GM12874 (cell line): ENCODE measurements around the gene HCFC2.

ENCODE experiments used
- TF ChIP-seq, protein P1 (sequence below): IDR thresholded peaks from 2 replicates; pipeline ENCODE4 v1.5.1; 2011; ENCODE audit warnings: low read depth, mild to moderate bottlenecking, control low read depth, low read length, moderate library complexity; ENCODE audit not compliant: insufficient read depth

HCFC2 gene

DNA sequence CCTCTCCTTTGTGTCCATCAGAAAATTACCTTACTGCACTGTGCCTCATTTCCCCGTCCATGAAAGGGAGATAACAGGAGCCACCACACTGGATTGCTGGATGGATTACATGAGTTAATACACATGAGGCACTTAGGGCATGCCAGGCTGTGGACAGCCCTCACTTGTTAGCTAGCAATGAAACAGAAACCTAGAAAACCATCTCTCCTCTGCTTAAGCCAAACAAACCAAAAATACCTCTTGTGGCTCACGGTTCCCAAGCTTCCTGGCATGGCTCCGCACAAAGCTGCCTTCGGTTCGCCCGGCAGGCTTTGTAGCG lies 660 bp upstream of the HCFC2 start:
- TF ChIP-seq, protein P1, sequence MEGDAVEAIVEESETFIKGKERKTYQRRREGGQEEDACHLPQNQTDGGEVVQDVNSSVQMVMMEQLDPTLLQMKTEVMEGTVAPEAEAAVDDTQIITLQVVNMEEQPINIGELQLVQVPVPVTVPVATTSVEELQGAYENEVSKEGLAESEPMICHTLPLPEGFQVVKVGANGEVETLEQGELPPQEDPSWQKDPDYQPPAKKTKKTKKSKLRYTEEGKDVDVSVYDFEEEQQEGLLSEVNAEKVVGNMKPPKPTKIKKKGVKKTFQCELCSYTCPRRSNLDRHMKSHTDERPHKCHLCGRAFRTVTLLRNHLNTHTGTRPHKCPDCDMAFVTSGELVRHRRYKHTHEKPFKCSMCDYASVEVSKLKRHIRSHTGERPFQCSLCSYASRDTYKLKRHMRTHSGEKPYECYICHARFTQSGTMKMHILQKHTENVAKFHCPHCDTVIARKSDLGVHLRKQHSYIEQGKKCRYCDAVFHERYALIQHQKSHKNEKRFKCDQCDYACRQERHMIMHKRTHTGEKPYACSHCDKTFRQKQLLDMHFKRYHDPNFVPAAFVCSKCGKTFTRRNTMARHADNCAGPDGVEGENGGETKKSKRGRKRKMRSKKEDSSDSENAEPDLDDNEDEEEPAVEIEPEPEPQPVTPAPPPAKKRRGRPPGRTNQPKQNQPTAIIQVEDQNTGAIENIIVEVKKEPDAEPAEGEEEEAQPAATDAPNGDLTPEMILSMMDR, result no peak

DNA sequence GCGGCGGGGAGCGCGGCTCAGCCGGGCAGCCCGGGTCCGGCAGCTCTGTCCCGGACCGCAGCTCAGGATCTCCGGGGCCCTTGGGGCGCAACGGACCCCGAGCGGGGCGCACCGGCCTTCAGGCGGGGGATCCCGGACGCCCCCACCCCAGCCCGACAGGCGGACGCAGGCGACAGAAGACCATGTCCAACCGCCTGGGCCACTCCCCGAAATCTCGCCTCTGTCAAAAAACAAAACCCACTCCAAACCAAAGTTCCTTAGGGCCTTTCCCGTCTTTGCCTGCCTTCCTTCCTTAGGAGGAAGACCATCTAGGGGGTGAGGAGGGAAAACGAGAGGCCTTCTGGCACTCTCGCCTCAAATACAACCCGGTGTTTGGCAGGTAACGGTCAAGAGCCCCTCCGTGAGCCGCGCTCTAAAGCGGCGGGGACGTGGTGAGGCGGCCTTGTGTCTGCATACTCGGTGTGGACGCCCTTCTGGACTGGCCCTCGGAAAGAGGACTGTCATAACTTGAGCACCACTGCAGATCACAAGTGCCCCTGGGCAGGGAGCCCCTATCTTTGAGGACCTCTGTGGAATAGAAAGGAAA lies 604 bp downstream of the HCFC2 start:
- TF ChIP-seq, protein P1, result no peak

DNA sequence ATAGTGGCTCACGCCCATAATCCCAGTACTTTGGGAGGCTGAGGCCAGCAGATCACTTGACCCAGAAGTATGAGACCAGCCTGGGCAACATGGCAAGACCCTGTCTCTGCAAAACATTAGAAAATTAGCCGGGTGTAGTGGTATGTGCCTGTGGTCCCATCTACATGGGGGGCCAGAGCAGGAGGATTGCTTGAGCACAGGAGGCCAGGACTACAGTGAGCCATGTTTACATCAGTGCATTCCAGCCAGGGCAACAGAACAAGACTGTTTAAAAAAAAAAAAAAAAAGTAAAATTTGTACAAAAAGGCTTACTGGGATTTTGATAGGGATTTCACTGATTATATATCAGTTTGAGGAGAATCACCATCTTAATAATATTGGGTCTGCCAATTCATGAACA lies 7.8 kb downstream of the HCFC2 start:
- TF ChIP-seq, protein P1, result no peak

DNA sequence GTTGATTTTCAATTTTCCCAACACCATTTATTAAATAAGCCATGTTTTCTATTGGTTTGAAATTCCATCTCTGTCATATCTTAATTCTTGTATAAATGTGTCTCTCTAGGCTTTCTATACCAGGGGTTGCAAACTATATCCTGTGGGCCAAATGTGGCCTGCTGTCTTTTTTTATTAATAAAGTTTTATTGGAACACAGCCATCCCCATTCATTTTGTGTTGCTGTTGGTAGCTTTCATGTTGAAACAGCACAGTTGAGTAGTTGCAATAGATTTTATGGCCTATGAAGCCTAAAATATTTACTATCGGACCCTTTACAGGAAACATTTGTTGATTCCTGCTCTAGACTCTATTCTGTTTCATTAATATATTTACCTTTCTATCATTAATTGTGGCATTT lies 9.4 kb downstream of the HCFC2 start:
- TF ChIP-seq, protein P1, result no peak

DNA sequence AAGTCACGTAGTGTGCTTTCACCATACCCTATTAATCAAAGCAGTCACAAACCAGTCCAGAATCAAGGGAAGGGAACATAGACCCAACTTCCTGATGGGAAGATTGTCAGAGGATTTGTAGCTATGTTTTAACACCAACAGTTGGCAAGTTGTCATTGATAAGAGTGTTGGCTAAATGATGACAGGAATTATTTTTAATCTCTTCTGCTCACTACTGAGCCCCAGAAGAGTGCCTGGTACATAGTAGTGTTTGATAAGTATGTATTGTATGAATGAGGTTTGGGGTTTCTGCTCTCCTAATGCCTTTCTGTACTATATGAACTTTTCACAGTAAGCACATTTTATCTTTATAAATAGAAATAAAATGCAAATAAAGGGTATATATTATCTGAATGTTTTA lies 14.7 kb downstream of the HCFC2 start:
- TF ChIP-seq, protein P1, result no peak

DNA sequence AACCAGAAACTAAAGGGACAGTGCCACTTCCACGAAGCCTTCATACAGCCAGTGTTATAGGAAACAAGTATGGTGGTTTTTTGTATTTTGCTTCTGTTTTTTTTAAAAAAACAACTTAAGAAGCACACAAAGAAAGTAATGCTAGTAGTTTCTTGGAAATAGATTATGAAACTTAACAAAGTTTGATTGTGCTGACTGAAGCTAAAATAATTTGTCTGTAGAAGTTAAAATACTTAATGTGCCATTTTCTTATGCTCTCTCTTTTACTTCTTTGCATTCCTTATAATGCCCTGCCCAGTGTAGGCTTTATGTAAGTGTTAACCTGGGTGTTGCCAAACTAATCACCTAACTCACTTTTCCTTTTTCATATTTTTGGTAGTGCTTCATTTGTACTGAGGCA lies 16.4 kb downstream of the HCFC2 start:
- TF ChIP-seq, protein P1, result no peak

DNA sequence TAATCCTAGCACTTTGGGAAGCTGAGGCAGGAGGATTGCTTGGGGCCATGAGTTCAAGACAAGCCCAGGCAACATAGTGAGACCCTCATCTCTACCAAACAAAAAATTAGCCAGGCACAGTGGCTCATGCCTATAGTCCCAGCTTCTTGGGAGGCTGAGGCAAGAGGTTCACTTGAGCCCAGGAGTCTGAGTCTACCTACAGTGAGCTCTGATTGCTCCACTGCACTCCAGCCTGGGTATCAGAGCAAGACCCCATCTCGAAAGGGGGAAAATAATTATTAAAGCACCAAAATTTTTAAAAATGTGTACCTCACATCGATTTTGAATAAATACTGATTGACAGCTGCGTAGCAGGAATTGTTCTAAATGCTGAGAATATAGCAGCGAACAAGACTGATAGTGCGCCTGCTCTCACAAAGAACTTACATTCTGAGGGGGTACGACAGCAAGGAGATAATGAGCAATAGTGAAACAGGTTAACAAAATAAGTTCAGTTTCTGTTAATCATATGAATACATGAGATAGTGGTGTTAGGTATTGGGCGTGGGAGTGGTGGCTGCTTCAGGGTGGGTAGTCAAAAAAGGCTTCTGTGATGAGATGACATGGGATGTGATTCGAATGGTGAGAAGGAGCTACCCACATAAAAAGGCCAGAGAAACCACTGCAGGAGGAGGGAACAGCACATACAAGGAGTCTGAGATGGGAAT lies 19.6 kb downstream of the HCFC2 start:
- TF ChIP-seq, protein P1, result no peak
